OCI-LY3 (cell line): ENCODE results near the gene EIF2B2.

Experiments
- H2AFZ ChIP-seq: fragments of 200-600, 300-600 bp; shearing (Covaris generic); 2 replicates; pipeline ENCODE4 v1.6.0; 2014; ENCODE audit warnings: antibody characterized with exemption, low read depth, low read length
- H3K27ac ChIP-seq: fragments of 200-600, 300-600 bp; sonication (generic); 2 replicates; pipeline ENCODE4 v1.5.1; 2014; ENCODE audit warnings: mild to moderate bottlenecking, low read length, moderate library complexity, mixed read lengths
- H3K27me3 ChIP-seq: fragments of 200-600, 300-600 bp; sonication (generic); 2 replicates; pipeline ENCODE4 v1.6.1; 2014; ENCODE audit warnings: low read depth, low read length, mixed read lengths
- H3K36me3 ChIP-seq: fragments of 200-600, 300-600 bp; sonication (generic); replicated peaks from 2 replicates; pipeline ENCODE3; 2014; ENCODE audit warnings: low read depth, low read length, mixed read lengths
- H3K4me1 ChIP-seq: fragments of 300-600, 200-600 bp; sonication (generic); 2 replicates; pipeline ENCODE4 v1.6.1; 2014; ENCODE audit warnings: low read length, mixed read lengths
- H3K4me2 ChIP-seq: fragments of 200-600, 300-600 bp; sonication (generic); 2 replicates; pipeline ENCODE4 v1.6.1; 2014; ENCODE audit warnings: low read length, mixed read lengths
- H3K4me3 ChIP-seq: fragments of 300-600, 200-600 bp; sonication (generic); 2 replicates; pipeline ENCODE4 v1.5.1; 2014; ENCODE audit warnings: antibody characterized with exemption, mild to moderate bottlenecking, low read length, moderate library complexity
- H3K79me2 ChIP-seq: fragments of 300-600, 200-600 bp; shearing (Covaris generic); 2 replicates; pipeline ENCODE4 v1.6.1; 2014; ENCODE audit warnings: mild to moderate bottlenecking, low read length, mixed read lengths
- H3K9ac ChIP-seq: fragments of 300-600, 200-600 bp; shearing (Covaris generic); 2 replicates; pipeline ENCODE4 v1.6.0; 2014; ENCODE audit warnings: mild to moderate bottlenecking, low read length, moderate library complexity
- H3K9me3 ChIP-seq: fragments of 200-600, 300-600 bp; shearing (Covaris generic); 2 replicates; pipeline ENCODE4 v1.6.1; 2014; ENCODE audit warnings: low read length, mixed read lengths; ENCODE audit not compliant: insufficient read depth
- H4K20me1 ChIP-seq: fragments of 200-600, 300-600 bp; sonication (generic); 2 replicates; pipeline ENCODE4 v1.6.1; 2016; ENCODE audit warnings: low read length, mixed read lengths; ENCODE audit not compliant: insufficient read depth
- EZH2phosphoT487 ChIP-seq: fragments of 200-600 bp; shearing (Covaris generic); IDR thresholded peaks from 2 replicates; pipeline ENCODE4 v1.6.1; 2018; ENCODE audit warnings: antibody characterized with exemption, mixed run types, low read depth
- TF ChIP-seq, protein P1 (sequence below): fragments of 200-600, 300-600 bp; sonication (generic); IDR thresholded peaks from 2 replicates; pipeline ENCODE4 v1.5.1; 2014; ENCODE audit warnings: antibody characterized with exemption, low read length, low read depth

The EIF2B2 gene

DNA sequence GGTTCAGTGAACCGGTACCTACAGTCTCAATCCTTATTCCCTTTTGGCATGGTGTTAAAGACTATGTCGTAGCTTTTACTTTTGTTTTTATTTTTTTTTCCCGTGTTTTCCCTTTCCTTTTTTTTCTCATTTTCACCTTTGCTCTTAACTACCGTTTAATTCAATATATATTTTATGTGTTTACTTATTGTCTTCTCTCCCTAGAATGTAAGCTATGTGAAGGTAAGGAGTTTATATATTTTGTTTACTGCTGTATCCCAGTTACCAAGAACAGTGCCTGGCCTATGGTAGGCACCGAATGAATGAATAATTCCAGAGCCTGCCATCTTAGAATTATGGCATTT lies 48.8 kb downstream of the EIF2B2 start:
- H4K20me1 ChIP-seq: no peaks in the 10 kb centered on the region
- H3K4me1 ChIP-seq: peaks cover 13% of the 10 kb centered on the region
- H3K27me3 ChIP-seq: no peaks in the 10 kb centered on the region
- H2AFZ ChIP-seq: peak overlapping the region; percentile 21
- H3K36me3 ChIP-seq: peaks cover 29% of the 10 kb centered on the region
- no peak overlapping the region for H3K27ac ChIP-seq
- peak overlapping the region; percentile 95 for H3K4me2 ChIP-seq
- peaks cover 30% of the 10 kb centered on the region for H3K79me2 ChIP-seq
- no peaks in the 10 kb centered on the region for H3K9me3 ChIP-seq
- TF ChIP-seq EZH2phosphoT487: no peak
- TF ChIP-seq, protein P1, sequence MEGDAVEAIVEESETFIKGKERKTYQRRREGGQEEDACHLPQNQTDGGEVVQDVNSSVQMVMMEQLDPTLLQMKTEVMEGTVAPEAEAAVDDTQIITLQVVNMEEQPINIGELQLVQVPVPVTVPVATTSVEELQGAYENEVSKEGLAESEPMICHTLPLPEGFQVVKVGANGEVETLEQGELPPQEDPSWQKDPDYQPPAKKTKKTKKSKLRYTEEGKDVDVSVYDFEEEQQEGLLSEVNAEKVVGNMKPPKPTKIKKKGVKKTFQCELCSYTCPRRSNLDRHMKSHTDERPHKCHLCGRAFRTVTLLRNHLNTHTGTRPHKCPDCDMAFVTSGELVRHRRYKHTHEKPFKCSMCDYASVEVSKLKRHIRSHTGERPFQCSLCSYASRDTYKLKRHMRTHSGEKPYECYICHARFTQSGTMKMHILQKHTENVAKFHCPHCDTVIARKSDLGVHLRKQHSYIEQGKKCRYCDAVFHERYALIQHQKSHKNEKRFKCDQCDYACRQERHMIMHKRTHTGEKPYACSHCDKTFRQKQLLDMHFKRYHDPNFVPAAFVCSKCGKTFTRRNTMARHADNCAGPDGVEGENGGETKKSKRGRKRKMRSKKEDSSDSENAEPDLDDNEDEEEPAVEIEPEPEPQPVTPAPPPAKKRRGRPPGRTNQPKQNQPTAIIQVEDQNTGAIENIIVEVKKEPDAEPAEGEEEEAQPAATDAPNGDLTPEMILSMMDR: no peak
- H3K4me3 ChIP-seq: peak overlapping the region; percentile 88
- H3K9ac ChIP-seq: peak overlapping the region; percentile 88

DNA sequence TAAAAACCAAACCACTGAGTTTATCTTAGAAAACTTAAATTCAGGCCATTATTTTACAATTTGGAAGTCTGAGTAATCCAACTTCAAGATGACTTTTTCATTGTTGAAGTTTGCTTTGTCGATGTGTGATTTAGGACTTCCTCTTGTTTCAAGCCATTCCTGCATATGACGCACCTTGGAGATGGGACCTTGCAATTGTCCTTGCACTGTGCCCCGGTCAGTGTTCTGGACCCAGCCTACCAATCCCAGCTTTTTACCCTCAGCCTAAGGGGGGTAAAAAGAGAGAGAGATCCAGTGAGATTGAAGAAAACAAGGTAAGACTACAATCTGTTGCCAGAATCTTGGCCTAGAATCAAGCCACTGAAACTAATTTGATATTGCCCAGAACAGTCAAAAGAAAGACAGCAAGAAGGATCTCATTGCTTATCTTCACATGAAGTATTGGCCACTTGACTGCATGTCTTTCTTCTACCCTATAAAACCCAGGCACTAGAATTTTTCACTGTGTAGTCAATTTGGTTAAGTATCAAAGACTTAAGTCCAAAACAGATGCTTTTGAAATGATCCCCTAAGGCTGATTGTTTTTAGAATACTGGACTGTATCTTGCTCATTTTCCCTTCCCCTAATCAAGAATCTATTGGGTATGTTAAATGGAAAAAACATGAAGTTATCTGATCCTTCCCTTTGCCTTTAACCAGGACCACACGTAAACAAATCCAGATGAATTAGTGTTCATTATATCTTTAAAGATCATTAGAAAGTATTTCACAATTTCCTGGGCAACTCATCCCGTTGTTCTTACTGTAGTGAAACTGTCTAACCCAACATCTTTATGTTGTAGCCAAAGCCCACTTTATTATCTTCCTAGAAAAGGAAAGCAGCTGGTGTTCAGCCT lies 50.9 kb downstream of the EIF2B2 start:
- Histone ChIP-seq H3K27me3 (no peaks in the 10 kb centered on the region), H3K27ac (no peak overlapping the region), H3K9ac (no peak overlapping the region), H3K36me3 (peaks cover 17% of the 10 kb centered on the region), H3K4me2 (no peak overlapping the region), H3K4me3 (no peak overlapping the region), H3K79me2 (peaks cover 24% of the 10 kb centered on the region), H2AFZ (no peak overlapping the region), H3K4me1 (peaks cover 13% of the 10 kb centered on the region), H4K20me1 (no peaks in the 10 kb centered on the region), H3K9me3 (no peaks in the 10 kb centered on the region)
- TF ChIP-seq, protein P1: no peak
- TF ChIP-seq EZH2phosphoT487: no peak

DNA sequence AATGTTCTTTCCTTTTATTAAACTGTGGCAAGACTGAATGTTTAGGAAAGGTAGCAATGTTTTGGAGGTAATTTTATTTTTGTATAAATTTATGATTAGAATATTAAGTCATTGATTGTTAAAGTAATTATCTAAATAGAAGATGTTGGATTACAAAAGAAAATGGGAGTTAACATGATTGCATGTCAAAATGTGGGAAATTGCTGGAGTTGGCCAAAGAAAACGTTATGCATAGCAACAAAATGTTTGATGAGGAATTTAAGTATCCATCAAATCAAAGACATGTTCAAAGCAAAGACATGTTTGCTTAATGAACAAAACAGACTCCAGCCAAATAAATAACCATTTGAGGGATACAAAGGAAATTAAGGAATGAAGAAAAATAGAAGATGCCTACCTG lies 51.7 kb downstream of the EIF2B2 start:
- H4K20me1 ChIP-seq: no peaks in the 10 kb centered on the region
- no peaks in the 10 kb centered on the region for H3K27me3 ChIP-seq
- peaks cover 17% of the 10 kb centered on the region for H3K79me2 ChIP-seq
- H3K9me3 ChIP-seq: no peaks in the 10 kb centered on the region
- H3K36me3 ChIP-seq: peaks cover 12% of the 10 kb centered on the region
- TF ChIP-seq, protein P1: no peak
- TF ChIP-seq EZH2phosphoT487: no peak
- no peak overlapping the region for H2AFZ ChIP-seq
- no peak overlapping the region for H3K4me3 ChIP-seq
- H3K4me1 ChIP-seq: peaks cover 13% of the 10 kb centered on the region
- no peak overlapping the region for H3K4me2 ChIP-seq
- no peak overlapping the region for H3K9ac ChIP-seq
- H3K27ac ChIP-seq: no peak overlapping the region

DNA sequence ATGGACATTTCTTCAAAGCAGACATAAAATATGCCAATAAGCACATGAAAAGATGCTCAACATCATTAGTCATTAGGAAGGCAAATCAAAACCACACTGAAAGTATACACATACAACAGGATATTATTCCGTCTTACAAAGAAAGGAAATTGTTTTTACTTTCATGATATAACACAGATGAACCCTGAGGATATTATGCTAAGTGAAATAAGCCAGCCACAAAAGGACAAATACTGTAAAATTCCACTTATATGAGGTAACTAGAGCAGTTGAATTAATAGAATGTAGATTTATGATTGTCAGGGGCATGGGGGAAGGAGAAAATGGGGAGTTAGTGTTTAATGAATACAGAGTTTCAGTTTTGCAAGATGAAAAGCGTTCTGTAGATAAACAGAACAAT lies 56.9 kb downstream of the EIF2B2 start:
- Histone ChIP-seq H3K4me3 (no peak overlapping the region), H3K27me3 (no peaks in the 10 kb centered on the region), H3K4me1 (peaks cover 9% of the 10 kb centered on the region), H3K36me3 (peaks cover 25% of the 10 kb centered on the region), H3K27ac (no peak overlapping the region), H3K9me3 (peaks cover 5% of the 10 kb centered on the region; the same call in 1 of the 2 replicates), H3K79me2 (peaks cover 15% of the 10 kb centered on the region), H3K9ac (no peak overlapping the region), H3K4me2 (no peak overlapping the region), H4K20me1 (no peaks in the 10 kb centered on the region), H2AFZ (no peak overlapping the region)
- TF ChIP-seq, protein P1: no peak
- TF ChIP-seq EZH2phosphoT487: no peak
